Measurements from ENCODE around the gene DNTT. TPM values are rescaled to one million over a fixed set of nuclear protein-coding genes. Genes with fewer than 3 reads are reported as not detected.

The DNTT gene
- total and polyA plus RNA-seq, 9 of the 15 experiments (the other 6 are each of a cell fraction or from before 2014, with no cell fraction given): not detected

DNA sequence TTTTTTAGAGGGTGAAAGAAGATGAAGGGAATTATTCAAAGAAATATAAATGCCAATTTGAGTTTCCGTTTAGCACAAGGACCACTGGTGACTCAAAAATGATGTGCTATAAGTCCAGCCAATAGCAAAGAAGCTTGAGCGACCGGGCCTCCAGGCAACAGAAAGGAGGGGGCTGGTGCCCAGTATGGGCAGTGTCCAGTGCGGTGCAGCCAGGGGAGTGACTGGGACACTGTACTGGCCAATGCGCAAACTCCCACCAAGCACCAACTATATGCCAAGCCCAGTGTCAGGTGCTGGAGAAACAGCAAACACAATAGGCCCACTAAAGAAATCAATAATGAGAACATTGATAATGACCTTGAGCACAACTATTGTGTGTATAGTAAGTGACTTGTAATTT is 64.7 kb downstream of the DNTT start (continued):
- TF ChIP-seq, protein P1, sequence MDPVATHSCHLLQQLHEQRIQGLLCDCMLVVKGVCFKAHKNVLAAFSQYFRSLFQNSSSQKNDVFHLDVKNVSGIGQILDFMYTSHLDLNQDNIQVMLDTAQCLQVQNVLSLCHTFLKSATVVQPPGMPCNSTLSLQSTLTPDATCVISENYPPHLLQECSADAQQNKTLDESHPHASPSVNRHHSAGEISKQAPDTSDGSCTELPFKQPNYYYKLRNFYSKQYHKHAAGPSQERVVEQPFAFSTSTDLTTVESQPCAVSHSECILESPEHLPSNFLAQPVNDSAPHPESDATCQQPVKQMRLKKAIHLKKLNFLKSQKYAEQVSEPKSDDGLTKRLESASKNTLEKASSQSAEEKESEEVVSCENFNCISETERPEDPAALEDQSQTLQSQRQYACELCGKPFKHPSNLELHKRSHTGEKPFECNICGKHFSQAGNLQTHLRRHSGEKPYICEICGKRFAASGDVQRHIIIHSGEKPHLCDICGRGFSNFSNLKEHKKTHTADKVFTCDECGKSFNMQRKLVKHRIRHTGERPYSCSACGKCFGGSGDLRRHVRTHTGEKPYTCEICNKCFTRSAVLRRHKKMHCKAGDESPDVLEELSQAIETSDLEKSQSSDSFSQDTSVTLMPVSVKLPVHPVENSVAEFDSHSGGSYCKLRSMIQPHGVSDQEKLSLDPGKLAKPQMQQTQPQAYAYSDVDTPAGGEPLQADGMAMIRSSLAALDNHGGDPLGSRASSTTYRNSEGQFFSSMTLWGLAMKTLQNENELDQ (CRISPR knock-in tag; IDR thresholded peaks at IDR 0.05; ENCODE audit: borderline replicate concordance): no peak
- TF ChIP-seq ZC3H8 (IDR thresholded peaks at IDR 0.05): no peak
- TF ChIP-seq ZNF133 (CRISPR knock-in tag; IDR thresholded peaks at IDR 0.05): no peak
- no peak for TF ChIP-seq SPI1 (IDR thresholded peaks at IDR 0.05; ENCODE audit: borderline replicate concordance, low read depth, low read length)

DNA sequence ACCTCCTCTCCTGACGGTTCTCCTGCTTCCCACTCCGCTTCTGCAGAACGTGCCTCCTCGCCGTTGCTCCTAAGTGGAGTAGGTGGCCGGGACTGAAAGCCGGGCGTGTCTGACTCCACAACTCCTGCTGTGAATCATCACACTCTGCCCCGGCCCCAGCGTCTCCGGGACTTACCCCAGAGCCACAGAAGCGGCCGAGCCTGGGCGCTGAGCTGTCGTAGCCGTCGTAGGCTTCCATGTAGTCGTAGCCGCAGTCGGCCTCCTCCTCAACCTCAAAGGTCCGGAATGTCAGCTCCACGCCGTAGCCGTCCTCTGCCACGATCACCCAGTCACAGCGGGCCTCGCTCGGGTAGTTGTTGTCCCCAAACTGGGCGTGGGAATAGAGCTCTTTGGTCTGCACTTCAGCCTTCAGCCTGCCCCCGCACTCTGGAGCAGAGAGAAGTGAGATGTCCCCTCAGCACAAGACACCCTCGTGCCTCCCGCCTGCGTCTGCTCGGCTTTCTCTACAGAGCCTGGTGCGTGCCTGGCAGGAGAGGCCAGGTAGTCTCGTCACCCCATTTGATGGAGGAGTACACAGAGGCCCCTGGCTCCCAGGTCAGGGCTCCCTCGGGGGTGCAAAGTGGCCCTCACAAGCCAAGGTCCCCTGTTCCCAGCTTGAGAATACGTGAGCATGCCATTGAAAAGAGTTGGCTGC is 65.8 kb downstream of the DNTT start:
- Histone ChIP-seq H2AFZ (ENCODE audit: low read depth, low read length) (no peak overlapping the region), H3K4me2 (ENCODE audit: insufficient read depth, low read length) (no peak overlapping the region), H3K9me1 (ENCODE audit: control insufficient read depth, insufficient read depth, low read length) (no peaks in the 10 kb centered on the region), H3K79me2 (ENCODE audit: control insufficient read depth, insufficient read depth, low read length) (no peaks in the 10 kb centered on the region), H3K4me3 (no peak overlapping the region), H3K4me1 (replicated peaks in 1 of 2; ENCODE audit: control insufficient read depth in 2 of 2, insufficient read depth in 2 of 2, low read length in 2 of 2) (peaks cover 0 to 12% of the 10 kb centered on the region in 2 experiments; a peak in 2 of 5 replicates), H3K27me3 (ENCODE audit: control insufficient read depth in 2 of 2, insufficient read depth in 2 of 2, low read length in 2 of 2) (peaks cover 0 to 17% of the 10 kb centered on the region in 2 experiments; a peak in 2 of 5 replicates), H3K36me3 (ENCODE audit: control insufficient read depth, insufficient read depth, low read length) (no peaks in the 10 kb centered on the region), H3K9ac (ENCODE audit: insufficient read depth in 1 of 2, low read depth in 2 of 2, low read length in 2 of 2) (peak overlapping the region in 1 of 2 experiments; percentile 26; a peak in 1 of 4 replicates), H3K27ac (ENCODE audit: extremely low read depth, low read depth, low read length) (no peak overlapping the region), H3K9me3 (replicated peaks; ENCODE audit: control insufficient read depth, insufficient read depth, low read depth, low read length) (no peaks in the 10 kb centered on the region), H4K20me1 (replicated peaks; ENCODE audit: control insufficient read depth, insufficient read depth, low read length) (0 out of 2 replicates have a peak, but pooled peaks cover 5% of the 10 kb centered on the region)
- ChIA-PET POLR2A (no interaction called here), CTCF (ENCODE audit: low intra/inter-chr PET ratio) (no interaction called here)
- 22% methylated on average over 28 of the region's 38 CpGs for WGBS (ENCODE audit: insufficient coverage, low coverage, missing lambda C conversion rate)
- peak in 1 of 4 experiments; percentile 5 for DNase-seq (ENCODE audit: extremely low read depth in 1 of 4, low spot score in 3 of 4)
- no TSS peak for BruUV-seq (replicated peaks)
- intact Hi-C loops (cut with micrococcal nuclease) (loop anchor here (10.0 kb wide), 1 partner anchor 375 kb away; no protein-coding TSS in a partner anchor), in situ Hi-C loops (cut with MboI) (no loop called here)
- no peak for TF ChIP-seq PML (IDR thresholded peaks at IDR 0.05; ENCODE audit: low read length)
- FAIRE-seq: no peak
- ATAC-seq: peak; percentile 31; the same call in 2 of the 3 replicates

Data from K562 (cell line).